OCI-LY1 (cell line): ENCODE measurements around the gene PHLDB2.

Source experiments
- H2AFZ ChIP-seq: fragments of 200-600 bp; sonication (generic), shearing (Covaris generic); 2 replicates; pipeline ENCODE4 v1.6.0; 2014; ENCODE audit warnings: antibody characterized with exemption, mild to moderate bottlenecking, low read length
- H3F3A ChIP-seq: fragments of 200-600 bp; sonication (generic), shearing (Covaris generic); 2 replicates; pipeline ENCODE4 v1.6.0; 2014; ENCODE audit warnings: mild to moderate bottlenecking, antibody characterized with exemption, low read length, moderate library complexity; ENCODE audit not compliant: insufficient read depth
- H3K27ac ChIP-seq: fragments of 200-600 bp; sonication (generic); 2 replicates; pipeline ENCODE4 v1.5.1; 2014; ENCODE audit warnings: low read length, mixed run types, mild to moderate bottlenecking, low read depth; ENCODE audit not compliant: poor library complexity, severe bottlenecking
- H3K27me3 ChIP-seq: fragments of 200-600 bp; sonication (generic); 2 replicates; pipeline ENCODE4 v1.6.0; 2014; ENCODE audit warnings: antibody characterized with exemption, mild to moderate bottlenecking, low read length, moderate library complexity; ENCODE audit not compliant: insufficient read depth
- H3K36me3 ChIP-seq: fragments of 200-600 bp; sonication (generic); 2 replicates; pipeline ENCODE4 v1.6.1; 2014; ENCODE audit warnings: mild to moderate bottlenecking, antibody characterized with exemption, low read length, moderate library complexity, mixed read lengths; ENCODE audit not compliant: insufficient read depth
- H3K4me1 ChIP-seq: fragments of 200-600 bp; sonication (generic); 2 replicates; pipeline ENCODE4 v1.5.1; 2014; ENCODE audit warnings: mild to moderate bottlenecking, low read length, moderate library complexity; ENCODE audit not compliant: insufficient read depth, severe bottlenecking
- H3K4me2 ChIP-seq: fragments of 200-600 bp; sonication (generic), shearing (Covaris generic); 2 replicates; pipeline ENCODE4 v1.6.1; 2014; ENCODE audit warnings: low read length
- H3K4me3 ChIP-seq: fragments of 200-600 bp; sonication (generic); 2 replicates; pipeline ENCODE4 v1.5.1; 2014; ENCODE audit warnings: low read length, low read depth, mild to moderate bottlenecking, mixed read lengths; ENCODE audit not compliant: poor library complexity, severe bottlenecking
- H3K79me2 ChIP-seq: fragments of 200-600 bp; shearing (Covaris generic); 2 replicates; pipeline ENCODE4 v1.6.1; 2016; ENCODE audit warnings: mixed run types, low read length, mixed read lengths; ENCODE audit not compliant: insufficient read depth
- H3K9ac ChIP-seq: fragments of 200-600 bp; sonication (generic), shearing (Covaris generic); 2 replicates; pipeline ENCODE4 v1.6.1; 2014; ENCODE audit warnings: mild to moderate bottlenecking, low read length, mixed read lengths
- H3K9me2 ChIP-seq: fragments of 200-600 bp; sonication (generic), shearing (Covaris generic); 2 replicates; pipeline ENCODE4 v1.6.1; 2014; ENCODE audit warnings: low read depth, mild to moderate bottlenecking, low read length, mixed read lengths
- H3K9me3 ChIP-seq: fragments of 200-600 bp; shearing (Covaris generic); 2 replicates; pipeline ENCODE4 v1.6.1; 2014; ENCODE audit warnings: low read length, mixed read lengths
- H4K20me1 ChIP-seq: fragments of 200-600 bp; sonication (generic), shearing (Covaris generic); 2 replicates; pipeline ENCODE4 v1.6.0; 2016; ENCODE audit warnings: mild to moderate bottlenecking, low read length; ENCODE audit not compliant: insufficient read depth
- CTCF ChIP-seq: fragments of 200-600 bp; sonication (generic), shearing (Covaris generic); IDR thresholded peaks from 2 replicates; pipeline ENCODE4 v1.5.1; 2017; ENCODE audit warnings: mild to moderate bottlenecking, antibody characterized with exemption, low read length, moderate library complexity, mixed read lengths
- EZH2 ChIP-seq: fragments of 200-600 bp; sonication (generic), shearing (Covaris generic); IDR thresholded peaks from 2 replicates; pipeline ENCODE4 v1.8.0; 2017; ENCODE audit warnings: borderline replicate concordance, mixed run types, mild to moderate bottlenecking, antibody characterized with exemption, low read length, moderate library complexity, mixed read lengths

Gene PHLDB2

GRCh38 chr3:111895071-111895470, 36.0 kb downstream of the PHLDB2 start:
- no peaks in the 10 kb centered on the region for H3K9me3 ChIP-seq
- H3K9ac ChIP-seq = no peak overlapping the region
- no peaks in the 10 kb centered on the region for H3K4me1 ChIP-seq
- no peak overlapping the region for H3K27ac ChIP-seq
- H3K36me3 ChIP-seq = no peaks in the 10 kb centered on the region
- H3K4me2 ChIP-seq = no peak overlapping the region
- no peak overlapping the region for H2AFZ ChIP-seq
- no peaks in the 10 kb centered on the region for H4K20me1 ChIP-seq
- H3K27me3 ChIP-seq = no peaks in the 10 kb centered on the region
- peak; percentile 47 for TF ChIP-seq CTCF
- no peak for TF ChIP-seq EZH2
- no peaks in the 10 kb centered on the region for H3F3A ChIP-seq
- no peaks in the 10 kb centered on the region for H3K9me2 ChIP-seq
- H3K79me2 ChIP-seq = no peaks in the 10 kb centered on the region
- no peak overlapping the region for H3K4me3 ChIP-seq

DNA sequence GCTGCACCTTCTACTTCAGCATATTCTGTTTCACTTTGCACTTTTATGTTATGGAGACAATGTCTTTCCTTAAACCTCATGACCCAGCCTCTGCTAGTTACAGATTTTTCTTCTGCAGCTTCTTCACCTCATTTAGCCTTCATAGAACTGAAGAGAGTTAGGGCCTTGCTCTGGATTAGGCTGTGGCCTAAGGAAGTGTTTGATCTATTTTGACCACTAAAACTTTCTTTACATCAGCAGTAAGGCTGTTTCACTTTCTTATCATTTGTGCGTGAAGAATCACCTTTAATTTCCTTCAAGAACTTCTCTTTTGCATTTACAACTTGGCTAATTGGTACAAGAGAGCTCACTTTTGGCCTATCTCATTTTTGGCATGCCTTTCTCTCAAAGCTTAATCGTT, 40.9 kb downstream of the PHLDB2 start:
- no peaks in the 10 kb centered on the region for H3K4me1 ChIP-seq
- no peaks in the 10 kb centered on the region for H3K79me2 ChIP-seq
- H3F3A ChIP-seq = no peaks in the 10 kb centered on the region
- H3K4me2 ChIP-seq = no peak overlapping the region
- no peak overlapping the region for H3K4me3 ChIP-seq
- H3K9me2 ChIP-seq = no peaks in the 10 kb centered on the region
- no peak overlapping the region for H3K27ac ChIP-seq
- no peak overlapping the region for H3K9ac ChIP-seq
- H3K27me3 ChIP-seq = no peaks in the 10 kb centered on the region
- H2AFZ ChIP-seq = no peak overlapping the region
- TF ChIP-seq CTCF (no peak), EZH2 (no peak)
- no peaks in the 10 kb centered on the region for H3K36me3 ChIP-seq
- H3K9me3 ChIP-seq = no peaks in the 10 kb centered on the region
- H4K20me1 ChIP-seq = no peaks in the 10 kb centered on the region

DNA sequence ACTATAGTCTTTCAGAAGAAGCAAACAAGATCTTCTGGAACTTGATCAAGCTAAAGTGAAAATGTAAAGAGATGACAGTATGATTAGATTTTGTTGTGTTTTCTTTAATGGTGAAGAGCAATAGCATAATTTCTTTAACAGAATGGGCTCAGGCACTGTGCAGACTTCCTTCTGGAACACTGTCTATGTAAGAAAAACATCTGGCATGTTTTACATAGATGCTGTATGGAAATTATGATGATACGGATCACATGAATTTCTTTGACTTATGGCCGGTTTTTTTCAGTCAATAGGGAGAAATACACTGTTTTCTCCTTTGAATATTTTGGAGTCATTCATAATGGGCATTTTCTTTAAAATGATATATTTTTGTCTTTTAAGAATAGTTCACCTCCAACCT, 42.6 kb downstream of the PHLDB2 start:
- H3K4me1 ChIP-seq = no peaks in the 10 kb centered on the region
- no peaks in the 10 kb centered on the region for H3F3A ChIP-seq
- no peak overlapping the region for H3K9ac ChIP-seq
- H3K27me3 ChIP-seq = no peaks in the 10 kb centered on the region
- no peak overlapping the region for H3K4me3 ChIP-seq
- H3K27ac ChIP-seq = no peak overlapping the region
- no peaks in the 10 kb centered on the region for H3K36me3 ChIP-seq
- no peaks in the 10 kb centered on the region for H3K79me2 ChIP-seq
- H2AFZ ChIP-seq = no peak overlapping the region
- no peaks in the 10 kb centered on the region for H4K20me1 ChIP-seq
- H3K9me2 ChIP-seq = no peaks in the 10 kb centered on the region
- no peak for TF ChIP-seq EZH2
- TF ChIP-seq CTCF = no peak
- H3K4me2 ChIP-seq = no peak overlapping the region
- H3K9me3 ChIP-seq = no peaks in the 10 kb centered on the region
